NCI-H1105 treated with DMSO at 0.1 percent for 48 hours (cell line): Measurements from ENCODE around the gene RHBDL2.
"Not testable (repeated sequence)": the region's sequence is repeated elsewhere in the genome, so short reads cannot be mapped to it uniquely, and the experiment has no call there.

Experiments used
- DNase-seq: peaks from one replicate; lab custom pipeline; 2025; lab: John Stamatoyannopoulos, UW

Gene RHBDL2

DNA sequence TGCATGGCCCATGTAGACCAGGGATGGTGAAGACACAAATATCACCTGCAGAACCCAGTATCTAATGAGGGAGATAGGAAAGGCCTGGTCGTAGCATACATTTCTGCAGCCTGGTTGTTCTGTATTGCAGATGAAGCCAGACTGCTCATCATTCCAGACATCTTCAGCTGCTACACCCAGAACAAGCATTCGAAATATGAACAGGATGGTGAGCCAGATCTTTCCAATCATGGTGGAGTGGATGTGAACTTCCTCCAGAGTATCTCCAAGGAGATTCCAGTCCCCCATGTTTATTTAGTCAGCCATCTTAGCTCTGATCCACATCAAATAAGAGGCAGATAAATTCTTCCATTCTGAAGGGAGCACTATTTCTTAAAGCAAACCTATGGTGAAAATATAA lies 65.8 kb downstream of the RHBDL2 start:
- DNase-seq = no peak

DNA sequence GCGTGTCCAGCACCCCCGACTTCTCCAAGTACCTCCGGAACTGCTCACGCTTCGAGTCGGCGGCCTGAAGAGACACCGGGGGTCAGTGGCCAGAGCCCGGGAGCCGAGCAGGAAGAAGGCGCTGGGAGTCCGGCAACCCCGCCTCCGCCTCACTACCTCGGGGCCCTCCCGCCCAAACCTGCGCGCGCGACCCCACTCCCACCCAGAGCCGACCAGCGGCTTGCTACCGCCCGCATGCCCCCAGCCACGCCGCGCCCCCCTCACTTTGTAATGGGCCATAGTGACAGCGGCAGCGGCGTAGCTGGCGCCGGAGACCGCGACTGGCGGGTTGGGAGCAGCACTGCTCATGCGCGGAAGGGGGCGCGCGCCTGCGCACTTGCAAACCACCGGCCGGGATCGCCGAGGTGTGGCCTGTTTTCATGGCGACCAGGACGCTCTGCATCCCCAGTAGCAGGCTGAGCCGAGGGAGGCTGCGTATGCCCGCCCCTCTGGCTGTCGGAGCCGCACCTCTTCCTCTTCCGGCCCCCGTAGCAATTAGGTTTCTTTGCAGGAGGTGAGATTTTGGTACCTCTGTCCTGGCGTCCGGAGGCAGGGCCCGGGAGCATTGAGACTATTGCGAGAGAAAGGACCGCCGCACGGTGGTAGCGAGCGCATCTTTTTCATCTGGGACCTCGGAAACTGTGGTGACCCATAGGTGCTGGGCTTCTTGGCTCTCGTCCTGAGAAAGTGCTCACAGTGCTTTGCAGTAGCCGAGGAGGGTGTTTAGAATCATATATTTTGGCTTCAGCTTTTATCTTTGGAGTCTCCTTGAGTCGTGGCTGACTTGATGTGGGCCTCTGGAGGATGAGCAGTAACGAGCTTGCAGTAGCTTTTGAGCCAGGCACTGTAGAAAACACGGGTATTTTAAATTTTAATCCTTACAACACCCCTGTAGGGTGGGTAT lies 68.3 kb downstream of the RHBDL2 start, which contains the start of gene MYCBP:
Gene MYCBP (minus strand): TSS at position 322 of the 943 bp plus-strand sequence. CDS start 43 bp downstream, at position 279.
- peak; percentile 98 for DNase-seq

DNA sequence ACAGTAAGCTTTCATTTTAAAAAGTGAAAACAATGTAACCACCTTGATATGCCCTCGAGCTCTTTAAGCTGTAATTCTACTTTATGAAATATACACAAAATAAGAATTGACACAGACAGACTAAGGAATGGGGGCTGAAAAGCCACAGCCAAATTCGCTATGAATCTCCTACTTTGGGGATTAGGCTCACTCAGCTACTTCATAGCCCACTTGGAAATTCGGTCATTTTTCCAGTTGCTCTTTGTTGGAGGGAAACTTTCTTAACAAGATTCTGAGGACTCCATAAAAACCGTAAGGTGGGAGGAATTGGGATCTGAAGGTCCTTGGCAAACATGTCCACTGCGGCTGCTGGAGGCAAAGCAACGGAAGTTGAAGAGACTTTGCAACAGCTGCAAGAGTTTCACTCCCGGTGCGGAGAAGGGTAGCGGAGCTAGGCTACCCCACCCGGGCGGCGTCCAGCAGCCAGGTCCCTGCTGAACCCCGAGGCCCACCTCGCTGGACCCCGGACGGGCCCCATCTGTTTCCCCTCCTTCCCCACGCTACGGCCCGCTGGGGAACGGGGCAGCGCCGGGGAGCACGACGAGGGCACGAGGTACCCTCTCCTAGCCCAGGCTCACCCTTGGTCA lies 69.1 kb downstream of the RHBDL2 start:
- DNase-seq = peak; percentile 12

DNA sequence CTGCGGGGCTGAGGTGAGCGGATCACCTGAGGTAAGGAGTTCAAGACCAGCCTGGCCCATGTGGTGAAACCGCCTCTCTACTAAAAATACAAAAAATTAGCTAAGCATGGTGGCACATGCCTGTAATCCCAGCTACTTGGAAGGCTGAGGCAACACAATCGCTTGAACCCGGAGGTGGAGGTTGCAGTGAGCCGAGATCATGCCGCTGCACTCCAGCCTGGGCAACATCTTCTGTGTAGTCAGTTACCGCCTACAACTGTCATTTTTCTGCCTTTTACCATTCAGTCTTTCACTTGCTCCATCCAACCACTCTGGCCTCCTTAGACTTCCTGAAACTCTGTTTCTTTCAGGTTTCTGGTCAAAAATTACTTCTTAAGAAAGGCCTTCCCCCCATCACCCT lies 70.6 kb downstream of the RHBDL2 start:
- no peak for DNase-seq

DNA sequence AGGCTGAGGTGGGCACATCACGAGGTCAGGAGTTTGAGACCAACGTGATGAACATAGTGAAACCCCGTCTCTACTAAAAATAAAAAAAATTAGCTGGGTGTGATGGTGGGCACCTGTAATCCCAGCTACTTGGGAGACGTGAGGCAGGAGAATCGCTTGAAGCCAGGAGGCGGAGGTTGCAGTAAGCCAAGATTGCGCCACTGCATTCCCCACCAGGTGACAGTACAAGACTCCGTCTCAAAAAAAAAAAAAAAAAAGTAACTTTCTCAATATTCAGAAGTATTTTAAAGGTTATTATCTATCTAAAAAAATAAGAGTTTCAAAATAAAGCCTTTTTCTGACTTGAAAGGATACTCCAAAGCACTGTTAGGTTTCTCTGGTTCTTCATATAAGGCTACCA lies 74.4 kb downstream of the RHBDL2 start:
- no peak for DNase-seq

GRCh38 chr1:38865112-38865715 lies 76.4 kb downstream of the RHBDL2 start:
- DNase-seq = no peak

DNA sequence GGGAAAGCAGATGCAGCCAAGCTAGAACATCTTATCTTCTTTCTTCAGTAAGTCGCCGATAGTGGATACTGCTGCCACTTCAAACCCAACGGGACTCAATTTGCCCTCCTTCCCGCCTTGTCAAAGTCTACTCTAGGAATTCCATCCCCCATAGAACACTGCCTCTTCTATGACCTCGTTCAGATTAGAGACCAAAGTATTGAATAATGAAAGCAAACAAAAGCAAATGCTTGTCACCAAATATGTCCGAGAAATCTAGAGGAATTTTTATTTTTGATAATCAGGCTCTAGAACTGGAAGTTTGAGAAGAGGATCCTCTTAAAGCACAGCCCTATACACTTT lies 81.2 kb downstream of the RHBDL2 start:
- no peak for DNase-seq

DNA sequence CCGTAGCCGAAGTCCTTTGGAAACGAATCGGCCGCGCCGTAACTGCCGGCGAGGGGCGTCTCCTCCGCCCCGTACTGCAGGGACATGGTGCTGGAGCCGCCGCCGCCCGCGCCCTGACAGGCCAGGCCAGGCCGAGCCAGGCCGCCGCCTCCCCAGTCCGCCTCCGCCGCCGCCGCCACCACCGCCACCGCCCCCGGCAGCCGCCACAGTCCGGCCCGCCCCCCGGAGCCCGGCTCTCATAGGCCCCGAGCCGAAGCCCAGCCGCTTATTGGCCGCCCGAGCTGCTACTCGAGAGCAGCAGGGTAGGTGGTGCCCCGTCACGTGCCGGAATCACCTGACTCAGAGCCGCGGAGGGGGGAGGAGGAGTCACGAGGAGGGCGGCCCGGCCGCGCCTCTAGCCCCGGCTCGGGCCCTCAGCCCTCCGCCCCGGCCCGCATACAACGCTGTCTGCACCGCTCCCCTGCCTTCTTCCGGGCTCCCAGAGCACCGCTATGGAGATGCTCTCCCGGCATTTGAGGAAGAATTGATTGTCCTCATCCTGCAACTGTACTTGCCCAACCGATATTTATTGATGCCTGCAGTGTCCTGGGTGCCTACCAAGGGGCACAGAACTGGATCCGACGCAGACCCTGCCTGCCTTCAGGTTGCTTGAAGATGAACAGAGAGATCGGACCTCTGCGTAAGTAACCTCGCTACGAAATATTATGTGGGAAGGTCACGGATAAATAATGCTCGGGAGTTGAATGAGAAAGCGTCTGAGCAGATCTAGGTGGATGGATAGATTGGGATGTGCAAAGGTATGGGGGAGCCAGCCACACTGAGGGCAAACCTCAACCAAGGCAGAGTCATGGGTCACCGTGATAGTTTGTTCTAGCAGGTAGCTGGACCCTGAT lies 81.8 kb downstream of the RHBDL2 start, which contains the start of gene RRAGC:
Gene RRAGC (minus strand): TSS at position 212 of the 893 bp plus-strand sequence. CDS start 126 bp downstream, at position 86.
- DNase-seq = peak; percentile 96

- peak; percentile 37 for DNase-seq
Observed at GRCh38 chr1:38858833-38859560, 82.6 kb downstream of the RHBDL2 start.

GRCh38 chr1:38852780-38853179 lies 88.8 kb downstream of the RHBDL2 start:
- no peak for DNase-seq

- DNase-seq = no peak
Observed at GRCh38 chr1:38848071-38848470, 93.6 kb downstream of the RHBDL2 start.

DNA sequence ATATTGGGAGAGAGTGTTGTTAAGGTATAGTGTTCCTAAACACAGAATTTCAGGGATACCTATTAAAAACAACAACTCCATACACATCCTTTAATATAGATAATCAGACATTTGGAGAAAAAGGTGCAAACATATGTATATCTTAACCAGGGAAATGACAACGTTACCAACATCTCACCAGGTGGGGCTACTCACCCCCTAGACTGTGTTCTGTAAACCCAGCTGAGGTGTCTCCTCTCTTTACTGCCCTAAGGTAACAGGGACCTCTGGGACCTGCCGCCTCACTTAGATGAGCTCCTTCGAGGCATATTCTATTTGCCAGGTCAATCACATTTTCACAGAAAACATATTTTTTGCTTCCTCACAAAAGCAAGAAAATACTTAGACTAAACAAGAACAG lies 95.4 kb downstream of the RHBDL2 start:
- no peak for DNase-seq

- not testable (repeated sequence) for DNase-seq
Observed at GRCh38 chr1:38845088-38845487, 96.5 kb downstream of the RHBDL2 start.

DNA sequence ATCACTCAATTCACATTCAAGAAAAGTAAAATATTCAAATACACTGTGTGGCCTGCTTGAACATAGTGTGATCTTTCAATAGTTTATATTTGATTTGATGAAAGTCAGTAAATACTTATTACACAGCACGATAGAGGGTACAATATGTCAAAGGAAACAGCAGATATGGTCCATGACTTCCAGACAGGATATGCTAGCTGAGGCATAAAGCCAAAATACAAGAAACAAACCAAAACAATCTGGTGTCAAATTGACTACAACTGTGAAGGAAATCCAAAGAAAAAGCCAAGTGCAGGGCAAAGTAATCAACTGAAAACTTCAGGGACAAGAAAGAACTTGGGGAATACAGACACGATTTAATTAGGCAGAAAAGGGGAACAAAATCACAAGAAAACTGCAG lies 101.3 kb downstream of the RHBDL2 start:
- no peak for DNase-seq

DNA sequence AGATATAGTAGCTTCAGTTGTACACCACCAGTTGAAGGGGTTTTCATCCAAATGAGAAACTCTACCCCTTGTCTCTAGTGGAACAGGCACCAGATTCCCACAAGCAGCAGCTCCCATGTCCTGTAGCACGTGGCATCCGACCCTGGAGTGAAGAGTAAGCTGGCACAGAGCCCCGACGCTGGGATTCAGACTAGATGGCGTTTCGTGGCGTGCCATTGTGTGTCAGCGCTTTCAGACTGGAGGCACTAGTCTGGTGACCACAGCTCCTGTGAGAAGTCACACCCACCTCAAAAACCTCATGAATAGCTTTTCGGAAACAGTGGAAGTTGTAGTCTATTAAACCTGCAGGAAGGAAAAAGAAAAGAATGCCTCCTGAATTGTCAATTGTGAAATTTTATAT lies 102.3 kb downstream of the RHBDL2 start:
- DNase-seq = no peak

GRCh38 chr1:38836316-38836715 lies 105.3 kb downstream of the RHBDL2 start:
- DNase-seq = not testable (repeated sequence)
